Loucy (cell line): ENCODE results near the gene GAS7.

Source experiments
- H2AFZ ChIP-seq: fragments of 200-600 bp; sonication (generic); 2 replicates; pipeline ENCODE4 v1.6.0; 2016; ENCODE audit warnings: antibody characterized with exemption, mild to moderate bottlenecking, low read length, moderate library complexity
- H3F3A ChIP-seq: fragments of 200-600 bp; 2 replicates; pipeline ENCODE4 v1.6.0; 2016; ENCODE audit warnings: antibody characterized with exemption, low read depth, mild to moderate bottlenecking
- H3K27me3 ChIP-seq: fragments of 200-600 bp; sonication (generic); 2 replicates; pipeline ENCODE4 v1.6.1; 2014; ENCODE audit warnings: low read length, mild to moderate bottlenecking; ENCODE audit not compliant: insufficient read depth, poor library complexity, severe bottlenecking
- H3K36me3 ChIP-seq: fragments of 200-600 bp; sonication (generic); 2 replicates; pipeline ENCODE4 v1.6.1; 2016; ENCODE audit warnings: low read length; ENCODE audit not compliant: insufficient read depth
- H3K4me1 ChIP-seq: fragments of 200-600 bp; sonication (generic); 2 replicates; pipeline ENCODE4 v1.5.1; 2014; ENCODE audit warnings: low read length, mild to moderate bottlenecking; ENCODE audit not compliant: insufficient read depth, poor library complexity, severe bottlenecking
- H3K4me2 ChIP-seq: fragments of 200-600 bp; sonication (generic); 2 replicates; pipeline ENCODE4 v1.6.0; 2014; ENCODE audit warnings: antibody characterized with exemption, low read length, low read depth, mild to moderate bottlenecking; ENCODE audit not compliant: poor library complexity, severe bottlenecking
- H3K4me3 ChIP-seq: fragments of 200-600 bp; sonication (generic); 2 replicates; pipeline ENCODE4 v1.5.1; 2014; ENCODE audit warnings: low read length, mild to moderate bottlenecking, mixed read lengths; ENCODE audit not compliant: poor library complexity, severe bottlenecking
- H3K79me2 ChIP-seq: fragments of 200-600 bp; sonication (generic); 2 replicates; pipeline ENCODE4 v1.6.1; 2014; ENCODE audit warnings: low read length; ENCODE audit not compliant: insufficient read depth
- H3K9ac ChIP-seq: fragments of 200-600 bp; sonication (generic); 2 replicates; pipeline ENCODE4 v1.6.0; 2014; ENCODE audit warnings: mild to moderate bottlenecking, low read depth, low read length, moderate library complexity; ENCODE audit not compliant: poor library complexity, severe bottlenecking
- H3K9me2 ChIP-seq: fragments of 200-600 bp; sonication (generic); replicated peaks from 2 replicates; pipeline ENCODE4 v1.6.1; 2016; ENCODE audit warnings: low read depth, low read length, mixed read lengths
- H3K9me3 ChIP-seq: fragments of 200-600 bp; sonication (generic); 2 replicates; pipeline ENCODE4 v1.6.1; 2014; ENCODE audit warnings: mild to moderate bottlenecking, antibody characterized with exemption, low read length, low read depth; ENCODE audit not compliant: insufficient read depth
- H4K20me1 ChIP-seq: fragments of 200-600 bp; sonication (generic); 2 replicates; pipeline ENCODE4 v1.6.0; 2014; ENCODE audit warnings: antibody characterized with exemption, low read length, mild to moderate bottlenecking; ENCODE audit not compliant: insufficient read depth, poor library complexity, severe bottlenecking
- EZH2phosphoT487 ChIP-seq: fragments of 200-600 bp; IDR thresholded peaks from 2 replicates; pipeline ENCODE4 v1.6.1; 2018; ENCODE audit warnings: antibody characterized with exemption, mild to moderate bottlenecking, moderate library complexity, borderline replicate concordance
- TF ChIP-seq, protein P1 (sequence below): fragments of 200-600 bp; sonication (generic); conservative IDR thresholded peaks from 2 replicates; pipeline ENCODE4 v1.5.1; 2014; ENCODE audit warnings: mild to moderate bottlenecking, antibody characterized with exemption, low read length

GAS7 gene

DNA sequence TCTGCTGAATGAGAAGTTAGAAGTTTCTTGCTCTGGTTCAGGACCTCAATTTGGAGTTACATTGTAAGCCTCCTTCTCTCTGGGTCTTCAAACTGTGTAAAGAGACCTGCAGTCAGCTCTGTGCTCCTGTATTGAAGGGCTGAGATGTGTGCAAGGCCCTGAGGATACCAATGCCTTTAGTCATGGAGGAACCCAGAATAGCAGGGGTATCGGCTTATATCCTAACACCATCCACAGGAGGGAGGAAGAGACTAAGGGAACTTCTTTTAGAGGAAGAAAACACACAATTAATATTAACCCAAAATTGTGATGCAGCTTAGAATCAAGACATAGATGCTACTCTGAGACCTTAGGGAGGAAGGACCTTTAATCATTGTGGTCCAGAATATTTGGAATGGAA is 336.2 kb downstream of the GAS7 start:
- no peaks in the 10 kb centered on the region for H3K9me2 ChIP-seq
- no peaks in the 10 kb centered on the region for H3K79me2 ChIP-seq
- no peak overlapping the region for H3K4me3 ChIP-seq
- no peak overlapping the region for H2AFZ ChIP-seq
- H3K36me3 ChIP-seq, result no peaks in the 10 kb centered on the region
- no peaks in the 10 kb centered on the region for H3K4me1 ChIP-seq
- no peaks in the 10 kb centered on the region for H4K20me1 ChIP-seq
- H3K9ac ChIP-seq, result no peak overlapping the region
- TF ChIP-seq, protein P1, sequence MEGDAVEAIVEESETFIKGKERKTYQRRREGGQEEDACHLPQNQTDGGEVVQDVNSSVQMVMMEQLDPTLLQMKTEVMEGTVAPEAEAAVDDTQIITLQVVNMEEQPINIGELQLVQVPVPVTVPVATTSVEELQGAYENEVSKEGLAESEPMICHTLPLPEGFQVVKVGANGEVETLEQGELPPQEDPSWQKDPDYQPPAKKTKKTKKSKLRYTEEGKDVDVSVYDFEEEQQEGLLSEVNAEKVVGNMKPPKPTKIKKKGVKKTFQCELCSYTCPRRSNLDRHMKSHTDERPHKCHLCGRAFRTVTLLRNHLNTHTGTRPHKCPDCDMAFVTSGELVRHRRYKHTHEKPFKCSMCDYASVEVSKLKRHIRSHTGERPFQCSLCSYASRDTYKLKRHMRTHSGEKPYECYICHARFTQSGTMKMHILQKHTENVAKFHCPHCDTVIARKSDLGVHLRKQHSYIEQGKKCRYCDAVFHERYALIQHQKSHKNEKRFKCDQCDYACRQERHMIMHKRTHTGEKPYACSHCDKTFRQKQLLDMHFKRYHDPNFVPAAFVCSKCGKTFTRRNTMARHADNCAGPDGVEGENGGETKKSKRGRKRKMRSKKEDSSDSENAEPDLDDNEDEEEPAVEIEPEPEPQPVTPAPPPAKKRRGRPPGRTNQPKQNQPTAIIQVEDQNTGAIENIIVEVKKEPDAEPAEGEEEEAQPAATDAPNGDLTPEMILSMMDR, result no peak
- TF ChIP-seq EZH2phosphoT487, result no peak
- H3K4me2 ChIP-seq, result no peak overlapping the region
- no peaks in the 10 kb centered on the region for H3K27me3 ChIP-seq
- H3F3A ChIP-seq, result no peaks in the 10 kb centered on the region
- no peaks in the 10 kb centered on the region for H3K9me3 ChIP-seq

DNA sequence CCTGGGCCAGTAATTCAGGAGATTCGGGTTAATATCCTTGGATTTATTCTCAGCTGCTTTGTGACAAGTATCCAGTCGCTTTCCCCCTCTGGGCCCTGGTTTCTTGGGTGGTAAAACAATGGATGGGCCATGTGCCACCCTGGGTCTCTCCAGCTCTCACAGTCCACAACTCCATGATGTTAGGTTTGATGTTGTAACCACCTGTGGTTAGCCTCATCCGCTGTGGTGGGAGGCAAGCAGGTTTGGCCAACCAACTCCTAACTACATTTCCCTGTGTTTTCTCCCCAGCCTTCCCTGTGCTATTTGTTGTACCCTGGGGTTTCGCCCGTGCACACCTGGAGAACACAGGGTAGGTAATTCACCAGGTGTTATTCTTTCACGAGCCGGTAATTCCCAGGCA is 337.6 kb downstream of the GAS7 start:
- Histone ChIP-seq H3K9ac (no peak overlapping the region), H4K20me1 (no peaks in the 10 kb centered on the region), H3K27me3 (no peaks in the 10 kb centered on the region)

More for the DNA sequence above, 337.6 kb downstream of the GAS7 start:
- Histone ChIP-seq H3K79me2 (no peaks in the 10 kb centered on the region), H3K36me3 (no peaks in the 10 kb centered on the region), H3K4me3 (no peak overlapping the region), H3K9me2 (no peaks in the 10 kb centered on the region), H3K4me2 (no peak overlapping the region), H3K4me1 (no peaks in the 10 kb centered on the region), H3K9me3 (no peaks in the 10 kb centered on the region), H3F3A (no peaks in the 10 kb centered on the region), H2AFZ (no peak overlapping the region)
- no peak for TF ChIP-seq EZH2phosphoT487
- TF ChIP-seq, protein P1, result no peak
